Inflammatory macrophage treated with lipopolysaccharide for 4 hours (primary cell): Measurements from ENCODE around the gene CMC4.
A peak's percentile ranks its signal among the peaks of the same experiment; 100 is the strongest.

ENCODE experiments used
- DNase-seq: peaks from one replicate; pipeline ENCODE4 v3.0.0-alpha.2; 2020

CMC4 gene, protein sequence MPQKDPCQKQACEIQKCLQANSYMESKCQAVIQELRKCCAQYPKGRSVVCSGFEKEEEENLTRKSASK

DNA sequence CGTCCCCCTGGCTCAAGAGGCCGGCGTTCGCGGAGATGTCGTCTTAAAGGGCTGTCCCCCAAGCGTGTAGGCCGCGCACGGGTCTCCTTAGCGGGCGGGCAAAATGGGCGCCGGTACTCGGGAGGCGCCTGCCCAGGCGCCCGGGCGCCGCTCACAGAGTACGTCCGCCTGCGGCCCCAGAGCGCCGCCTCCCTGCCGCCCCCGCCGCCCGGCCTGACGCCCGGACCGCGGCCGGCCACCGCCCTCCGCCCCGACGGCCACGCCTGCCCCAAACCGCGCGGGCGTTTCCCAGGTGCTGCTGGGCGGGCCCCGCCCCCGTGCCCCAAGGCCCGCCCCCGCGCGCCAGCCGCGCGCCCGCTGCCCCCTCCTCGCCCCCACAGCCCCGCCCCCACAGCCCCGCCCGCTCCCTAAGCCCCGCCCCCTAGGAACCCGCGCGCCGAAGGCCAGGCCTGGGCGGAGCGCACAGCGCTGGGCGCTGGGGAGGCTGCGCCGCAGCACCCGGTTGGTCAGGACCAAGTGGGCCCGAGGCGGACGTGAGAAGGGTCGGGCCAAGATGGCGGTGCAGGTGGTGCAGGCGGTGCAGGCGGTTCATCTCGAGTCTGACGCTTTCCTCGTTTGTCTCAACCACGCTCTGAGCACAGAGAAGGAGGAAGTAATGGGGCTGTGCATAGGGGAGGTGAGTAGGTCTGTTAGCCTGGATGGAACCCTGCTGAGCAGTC, at the start of gene CMC4, which contains the start of the genes BRCC3 and MTCP1:
Gene CMC4, minus strand, starts transcription at position 162 of the 719 bp plus-strand sequence. CDS start 7,113 bp downstream, outside the sequence.
Gene BRCC3, plus strand, starts transcription at position 534 of the 719 bp plus-strand sequence. Its CDS starts 20 bp downstream, at position 554.
Gene MTCP1, minus strand, starts transcription at position 162 of the 719 bp plus-strand sequence. CDS start 5,126 bp downstream, outside the sequence.
- DNase-seq, result peak; percentile 79

DNA sequence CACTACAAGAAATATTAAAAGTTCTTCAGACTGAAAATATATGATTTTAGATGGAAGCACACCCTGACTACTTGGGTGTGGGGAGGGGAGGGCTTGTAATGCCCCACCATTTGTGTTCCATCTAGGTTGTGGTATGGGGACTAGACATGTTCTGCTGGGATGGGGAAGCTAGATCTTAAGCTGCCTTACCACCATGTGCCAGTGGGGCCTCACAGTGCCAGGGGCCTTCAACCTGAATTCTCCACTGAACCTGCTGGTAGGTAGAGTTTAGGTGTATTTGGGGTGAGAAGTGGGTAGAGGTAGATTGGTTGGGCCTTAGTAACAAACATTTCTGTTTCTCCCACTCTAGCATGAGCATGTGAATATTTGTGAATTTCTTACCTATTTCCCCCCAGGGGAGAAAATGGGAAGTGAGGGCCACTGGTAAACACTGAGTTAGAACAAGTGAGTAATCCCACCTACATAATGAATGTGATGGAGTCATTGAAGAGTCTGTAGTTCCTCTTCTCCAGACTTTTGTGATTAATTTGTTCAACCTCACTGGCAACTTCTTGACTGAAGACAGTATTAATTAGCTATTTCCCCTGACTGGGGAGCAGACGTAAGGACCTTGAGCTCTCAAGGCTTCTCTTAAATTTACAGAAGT, 44.4 kb upstream of the CMC4 start:
- peak; percentile 33 for DNase-seq

DNA sequence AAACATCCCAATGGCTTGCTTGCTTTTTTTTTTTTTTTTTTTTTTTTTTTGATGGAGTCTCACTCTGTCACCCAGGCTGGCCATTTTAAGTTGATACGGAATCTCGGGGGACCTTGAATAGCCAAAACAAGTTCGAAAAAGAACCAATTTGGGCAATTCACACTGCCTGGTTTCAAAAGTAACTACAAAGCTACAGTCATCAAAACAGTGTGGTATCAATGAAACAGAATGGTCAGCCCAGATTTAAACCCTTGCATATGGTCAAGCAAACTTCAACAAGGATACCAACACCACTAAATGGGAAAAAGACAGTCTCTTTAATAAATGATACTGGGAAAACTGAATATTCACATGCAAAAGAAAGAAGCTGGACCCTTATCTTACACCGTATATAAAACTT, 42.2 kb upstream of the CMC4 start:
- DNase-seq, result no peak

DNA sequence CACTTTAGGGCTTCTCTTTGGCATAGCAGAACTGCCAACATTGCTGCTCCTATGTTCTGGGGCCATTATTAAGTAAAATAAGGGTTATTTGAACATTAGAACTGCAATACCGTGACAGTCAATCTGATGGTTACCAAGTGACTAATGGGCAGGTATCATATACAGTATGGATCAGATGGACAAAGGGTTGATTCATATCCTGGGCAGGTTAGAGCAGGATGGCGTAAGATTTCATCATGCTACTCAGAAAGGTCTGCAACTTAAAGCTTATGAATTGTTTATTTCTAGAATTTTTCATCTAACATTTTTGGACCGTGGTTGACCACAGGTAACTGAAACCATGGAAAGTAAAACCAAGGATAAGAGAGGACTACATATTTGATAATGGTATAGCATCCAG, 41.2 kb upstream of the CMC4 start:
- no peak for DNase-seq

DNA sequence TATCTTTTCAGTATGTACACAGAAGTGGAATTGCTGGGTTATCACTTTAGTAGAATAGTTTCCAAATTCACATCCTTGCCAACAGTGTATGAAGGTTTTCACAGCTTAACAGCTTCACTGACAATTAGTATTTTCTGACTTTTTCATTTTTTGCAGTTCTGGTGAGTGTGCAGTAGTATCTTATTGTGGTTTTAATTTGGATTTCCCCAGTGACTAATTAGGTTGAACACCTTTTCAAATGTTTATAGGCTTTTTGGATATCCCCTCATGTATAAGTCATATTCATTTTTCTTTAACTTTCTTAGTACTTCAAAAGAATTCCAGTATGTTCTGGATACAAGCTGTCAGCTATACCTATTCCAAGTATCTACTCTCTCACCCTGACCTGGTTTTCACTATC, 37.5 kb upstream of the CMC4 start:
- no peak for DNase-seq

DNA sequence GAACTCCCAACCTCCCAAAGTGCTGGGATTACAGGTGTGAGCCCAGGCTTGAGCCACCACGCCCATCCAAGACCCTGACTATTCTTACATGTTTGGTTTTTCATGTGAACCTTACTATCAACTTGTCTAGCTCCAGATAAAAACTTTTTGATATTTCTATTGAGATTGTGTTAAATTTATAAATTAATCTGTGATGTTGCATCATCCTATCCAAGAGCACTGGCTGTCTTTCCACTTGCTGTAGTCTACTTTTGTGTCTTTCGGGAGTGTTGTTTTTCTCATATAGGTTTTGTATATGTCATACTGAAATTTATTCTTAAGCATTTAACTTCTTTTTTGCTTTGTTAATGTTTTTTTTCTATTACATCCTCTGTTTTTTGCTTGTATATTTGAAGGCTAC, 35.0 kb upstream of the CMC4 start:
- DNase-seq, result no peak

DNA sequence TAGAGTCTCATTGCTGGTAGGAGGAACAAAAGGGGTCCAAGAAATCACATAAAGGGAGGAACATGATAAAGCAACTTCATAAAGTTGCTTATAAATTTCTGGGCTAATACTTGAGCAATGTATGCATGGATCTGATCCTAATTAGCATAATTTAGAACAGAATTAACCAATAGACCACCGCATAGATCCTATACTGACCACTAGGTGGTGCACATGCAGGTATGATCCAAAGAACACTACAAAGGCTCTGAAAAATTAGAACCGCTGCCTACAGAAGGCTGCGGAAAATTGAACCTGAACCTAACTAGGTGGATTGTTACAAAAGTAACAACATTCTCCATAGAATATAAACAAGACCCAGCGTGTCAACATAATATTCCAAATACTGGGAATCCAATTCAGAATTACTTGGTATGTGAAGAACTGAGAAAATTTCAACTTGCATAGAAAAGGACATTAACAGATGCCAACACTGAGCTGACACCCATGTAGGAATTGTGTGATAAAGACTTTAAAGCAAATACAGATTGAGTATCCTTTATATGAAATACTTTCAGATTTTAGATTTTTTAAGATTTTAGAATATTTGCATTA, 23.6 kb upstream of the CMC4 start:
- peak; percentile 32 for DNase-seq

DNA sequence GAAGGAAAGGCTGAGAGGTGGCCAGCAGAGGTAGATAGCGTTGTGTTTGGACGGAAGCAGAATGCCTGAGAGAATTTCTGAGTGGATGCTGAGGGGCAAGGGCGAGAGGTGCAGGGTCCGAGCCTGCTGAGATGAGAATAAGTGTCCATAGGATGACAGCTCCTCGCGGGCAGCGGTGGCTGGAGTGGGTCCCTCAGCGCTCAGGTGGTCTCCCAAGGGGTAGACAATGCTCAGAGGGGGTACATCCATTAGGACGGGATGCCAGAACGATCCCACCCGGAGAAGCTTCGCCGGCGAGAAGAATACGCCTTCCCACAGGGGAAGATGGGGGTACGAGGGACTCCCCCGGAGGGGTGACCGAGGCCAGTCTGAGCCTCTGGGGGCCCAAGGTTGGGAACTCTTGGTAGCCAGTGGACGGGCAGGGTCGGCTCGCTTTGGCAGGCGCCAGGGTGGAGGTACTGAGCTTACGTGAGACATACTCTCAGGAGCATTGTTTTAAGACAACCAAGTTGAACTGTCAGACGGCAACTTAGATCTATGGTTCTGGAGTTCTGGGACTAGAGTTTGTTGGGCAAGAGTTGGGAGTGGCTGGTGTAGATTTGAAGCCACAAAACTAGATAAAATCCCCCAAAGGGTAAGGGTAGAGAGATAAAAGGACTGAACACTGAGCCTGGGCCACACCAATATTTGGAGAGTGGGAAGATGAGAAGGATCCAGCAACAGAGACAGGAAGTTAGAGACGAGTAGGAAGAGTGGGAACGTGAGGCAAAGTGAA, 16.2 kb upstream of the CMC4 start:
- DNase-seq, result no peak

DNA sequence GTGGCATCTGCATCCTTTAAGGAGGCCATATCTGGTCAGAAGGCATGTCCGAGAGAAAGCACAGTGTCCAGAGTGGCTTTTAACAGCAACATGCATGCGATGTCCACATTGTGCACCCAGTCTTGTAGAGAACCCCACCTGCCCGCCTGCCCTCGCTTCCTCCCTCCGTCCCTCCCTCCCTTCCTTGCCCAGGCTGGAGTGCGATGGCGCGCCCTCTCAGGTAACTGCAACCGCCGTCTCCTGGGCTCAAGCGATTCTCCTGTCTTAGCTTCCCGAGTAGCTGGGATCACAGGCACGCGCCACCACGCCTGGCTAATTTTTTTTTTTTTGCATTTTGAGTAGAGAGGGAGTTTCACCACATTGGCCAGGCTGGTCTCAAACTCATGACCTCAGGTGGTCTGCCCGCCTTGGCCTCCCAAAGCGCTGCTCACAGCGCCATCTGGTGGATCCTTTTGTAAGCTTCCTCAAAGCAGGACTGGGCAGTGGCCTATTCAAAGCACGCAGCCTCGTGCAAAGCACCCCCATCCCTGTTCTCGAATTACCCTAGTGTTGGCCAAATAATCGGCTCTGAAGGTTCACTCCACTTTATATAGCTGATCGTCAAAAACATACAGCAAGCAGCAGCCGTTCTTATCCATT, 15.4 kb upstream of the CMC4 start:
- DNase-seq, result peak; percentile 36

DNA sequence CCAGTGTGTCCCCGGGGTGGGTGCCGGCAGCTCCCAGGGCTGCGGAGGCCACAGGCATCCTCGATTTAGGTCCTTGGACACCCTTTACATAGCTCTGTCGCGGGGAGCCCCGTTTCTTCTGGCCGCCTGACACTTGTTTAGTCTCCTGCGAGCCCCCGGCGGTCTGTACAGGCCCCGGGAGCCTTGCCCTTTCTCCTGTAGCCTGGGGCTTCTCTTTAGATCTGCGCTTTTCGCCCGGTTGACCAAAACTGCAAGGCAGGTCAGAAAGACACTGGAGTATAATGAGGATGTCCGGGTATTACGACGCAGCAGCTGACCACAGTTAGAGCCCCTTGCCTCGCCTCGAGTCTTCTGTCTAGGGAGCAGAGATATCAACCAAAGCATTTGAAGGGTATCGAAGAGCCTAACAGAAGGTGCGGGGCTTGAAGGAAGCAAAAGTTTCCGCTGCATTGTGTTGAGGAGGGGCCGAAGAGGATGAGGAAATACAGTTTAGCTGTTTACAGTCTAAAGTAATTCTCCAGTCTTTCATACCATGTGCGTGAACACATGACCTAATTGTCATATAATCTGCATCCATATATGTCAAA, 851 bp upstream of the CMC4 start:
- peak; percentile 35 for DNase-seq

DNA sequence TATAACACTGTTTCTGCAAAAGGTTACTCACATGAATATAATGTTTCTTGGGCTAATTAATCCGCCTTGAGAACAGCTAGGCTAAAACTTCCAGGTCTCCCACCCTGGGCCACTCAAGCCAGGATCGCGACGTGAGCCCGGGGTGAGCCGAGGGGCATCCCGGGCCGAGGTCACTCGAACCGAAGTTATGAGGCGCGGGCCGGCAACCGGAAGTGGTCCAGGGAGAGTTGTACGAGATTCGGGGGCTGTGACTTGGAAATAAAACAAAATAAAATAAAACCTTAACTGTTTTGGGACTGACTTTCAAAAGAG, 317 bp downstream of the CMC4 start:
- DNase-seq, result no peak

DNA sequence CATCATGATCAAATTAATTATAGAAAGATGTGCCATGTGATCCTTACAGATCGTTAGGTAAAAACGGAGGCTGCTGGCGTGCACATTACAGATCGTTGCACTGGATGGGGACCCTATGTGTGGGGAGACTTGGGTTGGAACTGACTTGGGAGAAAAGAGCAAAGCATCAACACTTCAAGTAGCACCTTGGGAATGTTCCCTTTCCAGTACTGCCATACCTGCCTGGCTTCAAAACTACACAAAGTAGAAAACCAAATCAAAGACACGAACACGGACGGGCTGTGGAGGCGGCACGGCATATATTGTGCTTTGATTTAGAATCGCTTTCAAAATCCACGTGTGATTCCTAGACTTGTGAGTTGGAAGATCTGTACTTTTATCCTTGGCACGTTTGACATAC, 898 bp downstream of the CMC4 start:
- no peak for DNase-seq

DNA sequence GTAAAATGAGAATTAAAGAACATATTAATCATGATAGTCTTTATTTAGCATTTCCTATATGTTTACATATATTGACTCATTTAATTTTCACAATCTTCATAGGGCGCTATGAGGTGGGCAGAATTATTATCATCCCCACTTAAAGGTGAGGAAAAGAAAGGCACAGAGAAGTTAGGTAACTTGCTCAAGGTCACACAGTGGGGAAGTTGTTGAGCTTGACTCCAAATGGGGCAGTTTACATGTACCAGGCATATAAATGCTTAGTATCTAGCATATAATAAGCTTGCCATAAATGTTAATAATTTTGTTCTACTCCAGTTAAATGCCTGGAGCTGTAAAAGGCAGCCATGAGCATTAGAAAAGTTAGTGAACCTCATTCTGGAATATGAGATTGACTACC, 1.5 kb downstream of the CMC4 start:
- no peak for DNase-seq

DNA sequence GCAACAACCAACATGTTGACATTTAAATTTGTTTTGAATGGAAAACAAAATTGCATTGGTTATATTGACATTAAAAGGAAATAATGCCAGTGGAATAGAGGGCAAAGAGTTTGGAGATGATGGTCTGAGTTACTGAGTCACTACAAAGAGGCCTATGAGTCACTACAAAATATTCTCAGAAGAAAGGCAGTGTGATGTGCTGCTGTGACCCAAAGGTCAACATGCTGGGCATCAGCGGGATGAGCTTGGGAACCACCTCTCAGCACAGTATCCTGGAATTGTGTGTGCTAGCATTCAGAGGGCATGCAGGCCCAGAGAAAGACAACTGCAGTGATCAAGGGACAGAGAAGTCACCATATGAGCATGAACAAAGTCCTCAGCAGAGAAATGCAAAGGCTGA, 2.8 kb downstream of the CMC4 start:
- DNase-seq, result peak; percentile 55

DNA sequence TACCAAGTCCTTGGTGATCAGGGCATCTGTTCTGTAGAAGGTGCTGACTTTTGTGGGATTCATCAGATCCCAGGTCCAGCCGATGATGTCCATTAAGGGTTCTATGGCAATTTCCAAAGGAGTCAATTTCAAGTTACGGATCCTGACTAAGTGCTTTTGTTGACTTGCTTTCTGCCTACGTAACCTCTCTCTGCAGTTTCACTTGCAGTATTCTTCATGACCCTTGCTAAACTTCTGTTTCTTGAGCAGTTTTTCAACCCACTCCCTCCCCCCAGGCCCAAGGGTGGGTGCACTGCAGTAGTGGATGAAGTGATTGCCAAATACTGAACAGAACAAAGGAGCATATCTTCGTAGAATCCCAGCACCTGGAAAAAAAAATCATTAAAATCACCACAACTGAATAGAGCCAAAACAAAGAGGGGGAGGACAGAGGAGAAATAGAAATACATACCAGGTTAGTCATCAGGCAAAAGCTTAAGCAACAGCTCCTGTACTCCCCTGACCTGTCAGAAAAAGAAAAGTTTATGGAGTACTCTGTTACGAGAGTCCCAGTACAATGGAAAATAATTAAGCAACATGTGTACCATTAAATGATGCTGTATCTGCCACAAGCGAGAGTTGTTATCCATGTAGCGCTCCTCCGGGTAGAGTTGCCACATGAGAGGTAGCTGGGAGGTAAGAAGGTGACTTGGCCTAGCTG, 5.8 kb downstream of the CMC4 start:
- DNase-seq, result peak; percentile 49

DNA sequence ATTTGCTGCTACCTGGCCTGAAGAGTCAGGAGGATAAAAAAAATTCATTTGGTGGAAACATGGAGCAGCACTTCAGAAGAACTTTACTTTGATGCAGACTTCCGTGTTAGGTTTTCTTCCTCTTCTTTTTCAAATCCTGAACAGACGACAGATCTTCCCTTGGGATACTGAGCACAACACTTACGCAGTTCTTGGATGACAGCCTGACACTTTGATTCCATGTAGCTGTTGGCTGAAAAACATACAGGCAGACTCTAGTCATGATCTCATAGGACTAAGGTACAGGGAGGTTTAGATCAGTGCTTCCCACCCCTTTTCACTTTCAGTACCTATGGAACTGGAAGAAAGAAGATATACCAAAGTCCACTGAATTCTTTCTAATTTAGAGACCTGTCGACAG, 9.2 kb downstream of the CMC4 start:
- DNase-seq, result no peak

DNA sequence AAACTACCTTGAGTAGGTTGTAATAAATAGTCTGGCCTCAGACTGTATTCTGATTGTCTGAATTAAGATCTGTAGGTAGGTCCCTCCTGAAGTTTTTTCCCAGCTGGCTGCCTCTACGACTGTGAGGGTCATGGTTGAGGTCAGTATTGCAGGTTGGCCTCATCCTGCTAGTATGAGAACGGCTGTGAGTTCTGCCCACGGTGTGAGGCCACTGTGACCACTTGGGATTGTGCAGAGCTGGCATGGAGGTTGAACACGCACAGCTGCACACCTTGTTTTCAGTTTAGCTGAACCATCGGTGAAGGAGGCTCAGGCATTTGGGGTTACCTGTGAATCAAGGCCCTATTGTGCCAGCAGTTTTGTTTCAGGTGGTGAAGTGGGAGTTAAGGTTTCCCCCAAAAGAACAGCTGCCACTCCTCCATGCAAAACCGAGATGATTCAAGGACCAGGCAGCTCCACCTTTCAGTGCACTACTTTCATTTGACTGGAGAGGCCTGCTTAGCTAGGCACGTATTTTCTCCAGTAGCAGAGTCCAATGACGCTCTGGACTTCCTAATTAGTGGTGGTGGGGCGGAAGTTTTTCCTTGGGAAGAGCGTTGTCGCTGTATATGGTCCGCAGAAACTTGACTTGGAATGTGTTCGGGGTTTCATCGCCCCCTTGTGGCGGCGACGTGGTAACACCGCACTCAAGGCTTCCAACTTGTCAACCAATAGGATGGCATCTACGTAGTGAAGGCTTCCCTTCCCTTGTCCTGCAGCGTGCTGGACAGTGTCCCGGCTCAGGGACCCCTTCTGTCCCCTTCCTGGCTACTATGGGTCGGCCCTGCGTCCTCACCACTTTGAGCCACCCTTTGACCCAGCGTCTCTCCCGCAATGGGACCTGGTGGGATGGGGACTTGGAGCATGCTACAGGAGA, 13.8 kb downstream of the CMC4 start:
- peak; percentile 44 for DNase-seq

DNA sequence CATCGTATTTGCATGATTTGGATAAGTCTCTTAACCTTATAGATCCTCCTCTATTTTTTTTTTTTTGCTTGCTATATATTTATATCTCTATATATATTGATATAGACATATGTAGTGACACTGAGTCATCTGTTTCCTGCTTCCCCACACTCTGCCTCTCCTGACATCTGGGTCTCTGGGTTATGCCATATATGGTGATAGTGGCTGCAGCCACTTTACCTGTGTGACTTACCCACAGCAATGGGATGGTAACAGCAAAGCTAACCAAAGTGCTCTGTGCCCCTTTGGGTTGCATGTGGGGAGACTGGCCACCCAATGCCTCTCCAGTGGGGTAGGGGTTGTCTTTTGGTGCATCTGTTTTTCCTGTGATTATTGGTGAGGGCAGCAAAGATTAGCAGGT, 14.5 kb downstream of the CMC4 start:
- no peak for DNase-seq

DNA sequence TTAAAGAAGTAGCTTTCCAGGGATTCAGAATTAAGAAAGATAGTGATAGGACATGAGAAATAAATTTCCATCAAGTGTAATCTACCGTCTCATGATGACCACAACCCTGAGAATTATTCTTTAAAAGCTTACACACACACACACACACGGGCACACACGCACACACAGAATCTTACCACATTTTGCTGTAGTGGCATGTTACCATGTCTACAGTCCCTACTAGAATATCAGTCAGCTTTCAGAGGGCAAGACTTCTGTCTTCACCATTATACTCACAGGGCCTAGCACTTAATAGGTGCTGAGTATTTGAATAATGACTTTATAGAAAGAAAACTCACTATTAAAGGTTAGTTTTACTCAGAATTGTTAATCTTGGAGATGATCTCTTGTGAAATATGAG, 15.4 kb downstream of the CMC4 start:
- no peak for DNase-seq

DNA sequence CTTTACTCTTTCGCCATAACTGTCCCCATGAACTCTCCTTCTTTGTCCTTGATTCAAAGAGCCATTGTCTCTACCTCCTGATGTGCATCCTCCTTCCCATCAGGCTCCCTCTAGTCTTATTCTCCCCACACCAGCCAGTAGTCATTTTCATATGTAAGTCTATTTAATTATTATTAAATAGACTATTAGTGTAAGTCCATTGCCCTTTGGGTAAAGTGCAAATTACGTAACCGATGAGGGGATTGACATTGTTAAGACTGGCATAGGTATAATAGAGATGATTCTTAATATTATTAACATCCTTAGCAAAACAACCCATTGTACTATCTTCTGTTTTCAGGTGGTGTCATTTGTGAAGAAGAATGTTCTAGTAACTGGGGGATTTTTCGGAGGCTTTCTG, 16.7 kb downstream of the CMC4 start:
- DNase-seq, result no peak

DNA sequence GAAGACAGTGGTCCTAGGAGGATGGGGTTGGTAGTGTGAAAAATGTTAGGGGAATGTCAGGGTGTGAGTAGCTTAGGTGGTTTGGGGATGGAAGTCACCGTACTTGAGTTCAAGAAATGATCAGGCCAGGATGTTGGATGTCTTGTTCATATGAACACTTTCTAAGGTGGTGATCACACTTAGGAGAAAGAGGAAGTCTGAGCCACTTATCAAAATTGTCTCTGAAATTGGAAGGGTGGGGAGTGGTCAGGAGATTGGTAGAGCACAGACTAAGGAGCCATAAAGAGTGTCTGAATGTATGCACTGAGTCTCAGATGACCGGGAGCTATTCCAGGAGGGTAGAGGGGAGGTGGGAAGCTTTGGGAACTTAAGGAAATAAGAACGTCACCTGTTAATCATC, 17.3 kb downstream of the CMC4 start:
- DNase-seq, result no peak
